Left colon (tissue), 2 donors: Measurements from ENCODE around the gene TBCA. TPM values are rescaled to one million over a fixed set of nuclear protein-coding genes. Genes with fewer than 3 reads are reported as not detected.

Experiments
- ATAC-seq: fragments of 200-7000 bp; cut with Tn5 transposase; one replicate; pipeline ENCODE4 v1.9.1; 2020; ENCODE audit warnings: mild to moderate bottlenecking, moderate library complexity
- DNase-seq, 2 donors: peaks; one replicate each; pipeline ENCODE4 v3.0.0-alpha.2; 2020
- intact Hi-C, 2 donors: fragments of 100-400 bp; cut with DNase I in 1 of 2; cut with micrococcal nuclease in 1 of 2; formaldehyde crosslinking; loops; one replicate each; pipeline versions ENCODE4 v1.11.2 to v1.14.0; 2022; cut with DNase I, micrococcal nuclease
- long read RNA-seq: library from polyadenylated mRNA; unstranded; transcript quantifications from one replicate; pipeline ENCODE4 v2.0.0, GENCODE V29; 2021
- total RNA-seq, 2 donors: library from RNA; stranded (reverse); fragmentation: NEBNext Ultra II Directional; extraction: Animal tissue kit (Norgen Biotek cat#: 25700); gene quantifications; one replicate each; pipeline ENCODE4 v1.2.1, GENCODE V29; 2021
- donor health status: DM: no; HTN: no; CAD: no.
- donor health status: DM: yes; HTN: yes; CAD: no.

The TBCA gene, protein sequence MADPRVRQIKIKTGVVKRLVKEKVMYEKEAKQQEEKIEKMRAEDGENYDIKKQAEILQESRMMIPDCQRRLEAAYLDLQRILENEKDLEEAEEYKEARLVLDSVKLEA
- 100 to 1,000 TPM in 1 of 2 donors, 10 to 100 TPM in 1; 93.6 to 106 TPM for total RNA-seq
- long read RNA-seq, transcript TBCA-202 (4 exons, 683 nt): major isoform, 17 of 19 reads
- long read RNA-seq, partial matches to known transcripts: 0 of 19 reads
- long read RNA-seq, other reads (novel, unspliced or antisense): 1 of 19 reads

DNA sequence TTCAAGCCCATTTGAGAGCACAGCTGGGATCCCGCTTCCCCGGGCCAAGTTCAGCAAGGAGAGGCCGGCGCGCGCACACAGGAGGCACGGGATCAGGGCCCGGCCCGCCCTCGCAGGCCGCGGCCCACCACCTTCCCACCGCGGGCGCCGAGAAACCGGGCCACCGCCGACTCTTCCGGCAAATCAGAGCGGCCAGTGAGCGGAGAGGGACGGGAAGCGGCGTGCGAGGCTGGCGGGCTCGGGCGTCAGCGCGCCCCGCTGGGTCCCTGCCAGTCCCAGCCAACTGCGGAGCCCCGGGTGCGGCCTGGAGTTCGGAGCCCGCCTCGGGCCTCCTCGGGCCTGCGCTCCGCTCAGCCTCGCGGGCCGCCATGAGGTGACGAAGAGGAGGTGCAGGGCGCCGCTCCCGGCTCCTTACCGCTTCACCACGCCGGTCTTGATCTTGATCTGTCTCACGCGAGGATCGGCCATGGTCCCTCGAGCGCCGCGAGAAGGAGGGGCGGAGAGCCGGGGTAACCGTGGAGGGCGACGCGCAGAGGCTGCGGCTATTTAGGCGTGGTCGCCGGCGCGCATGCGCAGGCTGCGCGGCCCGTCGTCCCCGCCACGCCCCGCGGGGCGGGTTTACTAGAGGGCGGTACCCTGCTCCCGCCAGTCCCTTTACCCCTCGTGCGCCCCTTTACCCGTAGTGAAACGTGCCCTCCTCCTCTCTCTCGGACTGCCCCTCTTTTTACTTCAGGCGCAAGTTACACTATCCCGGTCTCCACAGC, at the start of gene TBCA:
Gene TBCA (minus strand): TSS at position 550 of the 764 bp plus-strand sequence. CDS start 82 bp downstream, at position 468.
- intact Hi-C loops: no loop called here
- DNase-seq: peak; percentile 86 to 90
- peak; percentile 94 for ATAC-seq

DNA sequence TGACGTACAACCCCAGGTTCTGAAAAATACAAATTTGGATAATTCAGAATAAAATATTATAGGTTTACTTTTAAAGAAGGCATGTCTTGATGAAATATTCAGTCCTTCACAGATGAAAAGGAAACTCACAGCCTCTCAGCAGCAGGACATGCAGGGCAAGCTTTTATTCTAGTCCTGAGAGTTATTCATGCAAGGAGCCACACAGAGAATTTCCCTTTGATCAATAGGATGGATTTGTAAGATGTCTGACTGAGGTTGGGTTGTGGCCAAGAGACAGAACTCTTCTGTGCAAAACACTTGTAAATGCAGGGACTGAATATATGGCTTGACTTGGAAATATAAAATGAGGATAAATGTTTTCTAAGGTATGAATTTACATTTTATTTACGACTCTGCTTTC, 48.8 kb upstream of the TBCA start:
- ATAC-seq (no peak), DNase-seq (no peak)
- intact Hi-C loops: no loop called here

DNA sequence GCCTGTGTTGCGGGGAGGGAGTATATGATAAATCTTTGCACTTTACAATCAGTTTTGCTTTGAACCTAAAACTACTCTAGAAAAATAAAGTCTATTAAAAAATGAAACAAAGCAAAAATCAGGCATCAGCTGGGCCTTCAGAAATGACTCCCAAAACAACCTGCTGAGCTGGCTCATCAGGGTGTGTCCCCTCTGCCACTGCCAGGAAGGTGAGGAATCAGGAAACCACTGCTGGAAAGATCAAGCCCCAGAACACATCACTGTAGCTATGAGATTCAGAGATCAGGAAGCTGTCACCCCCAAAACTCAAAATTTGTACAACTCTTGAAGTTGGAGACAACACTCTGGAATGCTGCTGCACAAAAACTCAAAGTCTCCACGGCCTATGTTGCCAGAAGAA, 40.5 kb upstream of the TBCA start:
- no peak for DNase-seq
- ATAC-seq: no peak
- intact Hi-C loops: no loop called here

DNA sequence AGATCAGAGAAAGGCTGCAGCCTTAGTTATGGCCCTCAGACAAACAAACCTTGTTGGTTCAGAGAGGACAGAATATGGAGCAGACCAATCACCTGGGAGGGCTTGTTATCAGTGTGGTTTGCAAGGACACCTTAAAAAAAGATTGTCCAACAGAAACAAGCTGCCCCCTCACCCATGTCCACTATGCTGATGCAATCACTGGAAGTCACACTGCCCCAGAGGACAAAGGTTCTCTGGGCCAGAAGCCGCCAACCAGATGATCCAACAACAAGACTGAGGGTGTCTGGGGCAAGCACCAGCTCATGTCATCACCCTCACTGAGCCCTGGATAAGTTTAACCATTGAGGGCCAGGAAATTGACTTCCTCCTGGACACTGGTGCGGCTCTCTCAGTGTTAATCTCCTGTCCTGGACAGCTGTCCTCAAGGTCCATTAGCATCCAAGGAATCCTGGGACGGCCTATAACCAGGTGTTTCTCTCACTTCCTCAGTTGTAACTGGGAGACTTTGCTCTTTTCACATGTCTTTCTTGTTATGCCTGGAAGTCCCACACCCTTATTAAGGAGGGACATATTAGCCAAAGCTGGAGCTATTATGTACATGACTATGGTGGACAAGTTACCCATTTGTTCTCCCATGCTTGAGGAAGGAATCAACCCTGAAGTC, 36.9 kb upstream of the TBCA start:
- no peak for ATAC-seq

DNA sequence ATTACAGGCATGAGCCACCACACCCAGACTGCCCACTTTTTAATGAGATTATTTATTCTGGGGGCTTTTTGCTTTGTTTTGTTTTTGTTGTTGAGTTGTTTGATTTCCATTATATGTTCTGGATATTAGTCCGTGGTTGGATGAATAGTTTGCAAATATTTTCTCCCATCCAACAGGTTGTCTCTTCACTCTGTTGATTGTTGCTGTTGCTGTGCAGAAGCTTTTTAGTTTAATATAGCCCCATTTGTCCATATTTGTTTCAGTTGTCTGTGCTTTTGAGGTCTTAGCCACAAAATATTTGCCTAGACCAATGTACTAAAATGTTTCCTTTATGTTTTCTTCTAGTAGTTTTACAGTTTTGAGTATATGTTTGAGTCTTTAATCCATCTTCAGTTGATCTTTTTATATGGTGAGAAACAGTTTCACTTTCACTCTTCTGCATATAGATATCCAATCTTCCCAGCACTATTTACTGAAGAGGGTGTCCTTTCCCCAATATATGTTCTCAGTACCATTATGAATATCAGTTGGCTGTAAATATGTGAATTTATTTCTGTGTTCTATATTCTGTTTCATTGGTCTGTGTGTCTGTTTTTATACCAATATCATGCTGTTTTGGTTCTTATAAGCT, 30.2 kb upstream of the TBCA start:
- ATAC-seq (no peak), DNase-seq (no peak)
- intact Hi-C loops: no loop called here

More for the DNA sequence above, 36.9 kb upstream of the TBCA start:
- intact Hi-C loops: no loop called here
- no peak for DNase-seq

DNA sequence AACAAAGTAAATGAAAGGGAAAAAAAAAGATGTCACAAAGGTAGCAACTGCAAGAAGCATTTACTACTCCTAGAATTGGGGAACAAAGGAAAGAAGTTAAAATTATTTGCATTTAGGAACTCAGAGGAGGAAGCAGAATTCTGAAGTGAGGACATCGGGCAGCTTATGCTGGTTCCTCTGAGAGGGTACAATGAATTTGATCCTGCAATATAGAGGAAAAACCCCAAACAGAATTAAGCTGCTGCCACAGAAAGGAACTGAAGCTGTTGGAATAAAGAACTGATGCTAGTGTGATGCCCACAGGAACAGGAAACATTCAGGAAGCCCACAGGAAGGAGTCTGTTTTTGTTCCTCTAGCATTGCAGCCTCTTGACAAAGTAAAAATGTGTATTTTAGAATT, 22.3 kb upstream of the TBCA start:
- ATAC-seq (no peak), DNase-seq (no peak)
- intact Hi-C loops: no loop called here

DNA sequence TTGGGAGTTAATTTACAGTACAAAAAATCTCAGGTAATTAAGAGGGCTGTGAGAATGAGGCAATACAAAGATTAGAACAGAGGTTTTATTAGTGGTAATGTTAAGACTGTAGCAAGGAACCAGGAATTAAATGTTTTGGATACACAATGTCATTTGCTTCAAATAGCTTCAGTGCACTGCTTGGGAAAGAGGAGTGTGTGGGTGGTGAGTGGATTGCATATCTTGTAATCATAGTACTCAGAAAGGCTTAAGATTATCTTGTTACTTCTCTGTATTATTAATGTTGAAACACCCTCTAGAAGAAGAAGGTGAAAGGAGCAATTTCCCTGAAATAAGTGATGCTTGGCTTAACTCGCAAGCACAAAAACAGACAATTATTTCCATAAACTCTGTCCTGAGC, 21.0 kb upstream of the TBCA start:
- DNase-seq (no peak), ATAC-seq (no peak)
- intact Hi-C loops: no loop called here

DNA sequence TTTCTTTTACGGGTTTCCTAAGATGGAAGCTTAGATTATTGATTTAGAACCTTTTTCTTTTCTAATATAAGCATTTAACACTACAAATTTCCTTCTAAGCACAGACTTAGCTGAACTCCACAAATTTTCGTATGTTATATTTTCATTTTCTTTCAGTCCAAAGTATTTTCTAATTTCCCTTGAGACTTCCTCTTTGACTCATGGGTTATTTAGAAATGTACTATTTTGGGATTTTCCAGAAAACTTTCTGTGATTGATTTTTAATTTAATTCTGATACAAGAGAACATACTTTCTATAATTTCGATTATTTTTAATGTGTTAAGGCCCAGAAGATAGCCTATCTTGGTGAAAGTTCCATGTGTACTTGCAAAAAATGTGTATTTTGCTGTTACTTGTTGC, 19.7 kb upstream of the TBCA start:
- intact Hi-C loops: no loop called here
- ATAC-seq (no peak), DNase-seq (no peak)

DNA sequence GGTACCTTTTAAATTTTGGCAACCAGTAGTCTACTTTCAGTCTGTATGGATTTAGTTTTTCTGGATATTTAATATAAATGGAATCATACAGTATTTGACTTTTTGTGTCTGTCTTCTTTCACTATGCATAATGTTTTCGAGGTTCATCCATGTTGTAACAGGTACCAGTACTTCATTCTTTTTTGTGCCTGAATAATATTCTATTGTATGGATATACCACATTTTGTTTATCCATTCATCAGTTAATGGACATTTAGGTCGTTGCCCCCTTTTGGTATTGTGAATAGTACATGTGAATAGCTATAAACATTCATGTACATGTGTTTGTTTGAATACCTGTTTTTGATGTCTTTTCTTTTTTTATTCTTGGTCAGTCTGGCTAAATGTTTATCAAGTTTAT, 19.1 kb upstream of the TBCA start:
- ATAC-seq: no peak
- intact Hi-C loops: no loop called here
- no peak for DNase-seq

DNA sequence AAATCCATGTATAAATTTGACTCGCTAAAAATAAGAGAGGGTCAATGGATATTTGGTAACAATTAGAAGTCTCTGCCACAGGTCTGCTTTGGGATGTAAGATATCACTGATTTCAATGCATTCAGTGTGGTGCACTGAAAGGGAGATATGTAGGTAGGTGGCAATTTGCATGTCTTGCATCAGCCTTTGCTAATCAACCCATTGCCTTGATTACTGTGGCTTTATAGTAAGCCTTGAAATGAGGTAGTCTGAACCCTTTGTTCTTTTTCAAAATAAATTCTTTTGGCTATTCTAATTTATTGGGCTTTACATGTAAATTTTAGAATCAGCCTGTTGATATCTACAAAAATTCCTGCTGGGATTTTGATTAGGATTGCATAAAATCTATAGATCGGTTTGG, 15.8 kb upstream of the TBCA start:
- intact Hi-C loops: no loop called here
- ATAC-seq: no peak

DNA sequence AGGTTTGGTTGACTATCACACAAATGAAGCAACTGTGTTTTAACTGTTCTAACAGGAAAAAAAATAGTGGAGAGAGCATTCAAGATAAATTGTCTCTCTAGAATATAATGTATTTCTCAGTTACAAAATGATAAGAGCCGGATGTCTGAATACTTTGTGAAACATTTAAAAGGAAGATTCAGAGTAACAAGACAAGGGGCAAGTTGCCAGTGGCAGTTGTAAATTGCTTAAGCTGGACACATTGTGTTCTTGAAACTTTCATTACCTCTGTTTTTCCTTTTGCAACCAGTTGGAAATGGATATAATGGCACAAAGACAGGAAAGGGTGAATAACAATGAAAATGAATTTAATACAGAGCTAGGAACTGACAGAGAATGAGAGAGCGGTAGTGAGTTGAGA, 15.2 kb upstream of the TBCA start:
- DNase-seq (no peak), ATAC-seq (no peak)
- intact Hi-C loops: no loop called here

More for the DNA sequence above, 15.8 kb upstream of the TBCA start:
- no peak for DNase-seq

DNA sequence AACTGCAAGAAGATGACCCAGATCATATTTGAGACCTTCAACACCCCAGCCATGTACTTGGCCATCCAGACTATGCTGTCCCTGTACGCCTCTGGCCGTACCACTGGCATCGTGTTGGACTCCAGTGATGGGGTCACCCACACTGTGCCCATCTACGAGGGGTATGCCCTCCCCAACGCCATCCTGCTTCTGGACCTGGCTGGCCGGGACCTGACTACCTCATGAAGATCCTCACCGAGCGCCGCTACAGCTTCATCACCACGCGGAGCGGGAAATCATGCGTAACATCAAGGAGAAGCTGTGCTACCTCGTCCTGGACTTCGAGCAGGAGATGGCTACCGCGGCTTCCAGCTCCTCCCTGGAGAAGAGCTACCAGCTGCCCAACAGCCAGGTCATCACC, 9.1 kb upstream of the TBCA start:
- DNase-seq (no peak), ATAC-seq (no peak)
- intact Hi-C loops: no loop called here

DNA sequence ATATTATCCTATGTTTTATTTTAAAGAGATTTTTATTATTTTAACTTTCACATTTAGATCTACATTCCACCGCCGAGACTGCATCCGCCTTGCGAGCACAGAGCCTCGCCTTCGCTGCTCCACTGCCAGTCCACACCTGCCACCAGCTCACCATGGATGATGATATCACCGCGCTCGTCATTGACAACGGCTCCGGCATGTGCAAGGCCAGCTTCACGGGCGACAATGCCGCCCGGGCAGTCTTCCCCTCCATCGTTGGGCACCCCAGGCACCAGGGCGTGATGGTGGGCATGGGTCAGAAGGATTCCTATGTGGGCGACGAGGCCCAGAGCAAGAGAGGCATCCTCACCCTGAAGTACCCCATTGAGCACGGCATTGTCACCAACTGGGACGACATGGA, 8.6 kb upstream of the TBCA start:
- DNase-seq: no peak
- no peak for ATAC-seq
- intact Hi-C loops: no loop called here

DNA sequence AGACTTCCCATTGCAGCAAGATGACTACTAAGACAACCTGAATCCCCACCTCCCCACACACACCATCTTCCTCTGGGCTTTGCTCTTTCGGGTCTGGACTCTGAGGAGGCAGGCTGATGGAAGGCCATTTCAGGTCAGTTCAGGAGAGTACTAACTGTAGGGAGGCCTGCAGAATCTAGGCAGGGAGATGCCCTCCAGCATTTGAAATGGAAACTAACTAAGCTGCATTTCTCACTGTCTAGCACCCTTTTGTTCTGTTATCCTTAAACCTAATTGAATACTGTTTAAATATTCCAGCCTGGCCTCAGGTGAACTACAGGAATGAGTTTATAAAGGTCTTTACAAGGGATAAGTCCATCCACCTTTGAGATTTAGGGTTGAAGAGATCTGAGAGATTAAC, 4.9 kb upstream of the TBCA start:
- intact Hi-C loops: no loop called here
- DNase-seq: no peak
- ATAC-seq: no peak

DNA sequence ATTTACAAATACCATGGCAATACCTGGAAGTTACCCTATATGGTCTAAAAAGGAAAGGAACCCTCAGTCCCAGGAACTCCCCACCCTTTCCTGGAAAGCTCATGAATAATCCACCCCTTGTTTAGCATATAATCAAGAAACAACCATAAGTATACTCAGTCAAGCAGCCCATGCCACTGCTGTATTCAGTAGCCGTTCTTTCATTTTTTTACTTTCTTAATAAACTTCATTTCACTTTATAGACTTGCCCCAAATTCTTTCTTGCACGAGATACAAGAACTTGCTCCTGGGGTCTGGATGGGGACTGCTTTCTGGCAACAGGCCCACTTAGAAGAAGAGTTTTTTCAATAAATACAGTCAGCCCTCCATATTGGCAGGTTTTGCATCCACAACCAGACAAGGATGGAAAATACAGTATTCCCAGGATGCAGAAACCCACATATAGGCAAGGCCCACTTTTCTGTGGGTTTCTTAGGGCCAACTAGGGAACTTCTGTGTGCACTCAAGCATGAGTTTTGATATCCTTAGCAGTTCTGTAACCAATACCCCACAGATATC, 2.8 kb upstream of the TBCA start:
- no peak for DNase-seq
- ATAC-seq: no peak
- intact Hi-C loops: no loop called here

DNA sequence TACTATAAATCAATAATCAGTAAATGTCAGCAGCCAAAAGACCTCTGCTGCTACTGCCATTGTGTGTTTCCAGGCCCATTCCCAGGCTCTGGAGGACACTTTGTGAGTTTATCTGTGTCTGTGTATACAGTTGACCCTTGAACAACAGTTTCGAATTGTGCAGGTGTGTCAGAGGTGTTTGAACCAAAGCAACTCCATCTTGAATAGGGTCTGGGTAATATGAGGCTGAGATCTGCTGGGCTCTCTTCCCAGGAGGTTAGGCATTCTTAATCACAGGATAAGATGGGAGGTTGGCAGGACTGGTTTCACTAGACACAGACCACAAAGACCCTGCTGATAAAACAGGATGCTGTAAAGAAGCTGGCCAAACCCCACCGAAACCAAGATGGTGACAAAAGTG, 2.3 kb upstream of the TBCA start:
- ATAC-seq (no peak), DNase-seq (no peak)
- intact Hi-C loops: no loop called here

DNA sequence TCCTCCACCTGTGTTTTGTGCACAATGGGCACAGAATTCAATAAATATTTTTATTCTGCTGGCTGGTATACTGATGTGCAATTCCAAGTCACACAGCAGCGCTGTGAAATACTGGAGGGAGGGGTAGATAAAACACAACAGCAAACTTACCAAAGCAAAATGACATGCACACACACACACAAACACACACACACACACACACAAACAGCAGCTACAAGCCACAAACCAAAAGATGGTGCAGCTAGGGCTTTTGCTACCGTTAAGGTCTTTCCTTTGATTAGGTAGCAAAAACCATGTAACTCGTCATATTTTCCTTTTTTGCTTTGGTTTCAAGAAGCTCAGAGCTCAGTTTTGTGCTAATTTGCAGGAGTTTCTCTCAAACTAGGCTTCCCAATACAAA, 1.8 kb upstream of the TBCA start:
- ATAC-seq: no peak
- intact Hi-C loops: no loop called here
- no peak for DNase-seq

DNA sequence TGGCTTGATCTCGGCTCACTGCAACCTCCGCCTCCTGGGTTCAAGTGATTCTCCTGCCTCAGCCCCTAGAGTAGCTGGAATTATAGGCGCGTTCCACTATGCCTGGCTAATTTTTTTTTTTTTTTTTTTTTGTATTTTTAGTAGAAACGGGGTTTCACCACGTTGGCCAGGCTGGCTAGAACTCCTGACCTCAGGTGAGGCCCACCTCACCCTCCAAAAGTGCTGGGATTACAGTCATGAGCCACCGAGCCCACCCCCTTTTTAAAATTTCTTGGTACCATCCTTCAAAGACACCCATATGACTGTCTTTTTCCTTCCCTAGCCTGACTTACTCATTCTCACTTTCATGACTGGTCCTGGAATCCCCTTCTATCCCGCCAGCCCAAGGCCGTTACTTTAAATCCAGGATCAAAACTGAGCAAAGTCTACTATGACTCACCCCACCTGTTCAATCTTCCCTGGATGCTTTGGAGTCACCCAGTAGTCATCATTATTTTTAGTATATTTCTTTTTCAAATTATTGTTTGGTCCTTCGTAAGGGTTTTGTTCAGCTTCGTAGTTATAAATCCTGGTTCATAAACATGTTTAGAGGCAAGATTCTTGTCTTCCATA, 1.2 kb upstream of the TBCA start:
- ATAC-seq: no peak
- intact Hi-C loops: no loop called here
- no peak for DNase-seq

DNA sequence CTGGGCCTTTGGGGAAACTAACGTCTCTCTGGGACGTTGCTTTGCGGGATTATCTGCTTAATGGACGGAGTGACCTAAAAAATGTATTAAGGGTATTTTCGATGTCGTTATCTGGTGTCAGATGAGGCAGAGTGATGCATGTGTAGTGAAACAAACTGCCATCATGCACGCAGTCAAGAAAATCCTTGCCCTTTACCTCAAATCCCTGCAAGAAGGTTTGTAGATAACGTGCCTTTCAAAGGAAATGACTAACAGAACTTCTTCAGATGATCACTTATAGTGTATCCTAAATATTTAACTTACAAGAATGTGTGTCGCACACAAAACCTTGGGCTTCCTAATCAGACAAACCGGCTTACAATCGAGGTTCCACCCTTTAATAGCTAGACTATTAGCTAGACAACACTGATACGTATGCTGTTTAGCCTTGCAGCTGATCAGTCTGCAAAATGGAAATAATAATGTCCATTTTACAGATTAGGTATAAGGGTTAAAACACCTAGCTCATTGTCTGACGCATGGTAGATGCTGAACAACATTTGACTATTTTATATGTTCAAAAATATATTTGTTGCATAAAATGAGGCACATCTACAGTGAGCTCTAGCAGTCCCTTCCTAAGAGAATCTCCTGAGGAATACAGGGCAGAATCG, 541 bp upstream of the TBCA start:
- no peak for DNase-seq
- no peak for ATAC-seq
- intact Hi-C loops: no loop called here
